ENCODE data around the gene NUP54. TPM values are rescaled to one million over a fixed set of nuclear protein-coding genes. Genes with fewer than 3 reads are reported as not detected.

The NUP54 gene
- polyA plus RNA-seq, 2 of the 4 experiments (the other 2 are of a cell fraction) = 32.1 to 43.2 TPM

DNA sequence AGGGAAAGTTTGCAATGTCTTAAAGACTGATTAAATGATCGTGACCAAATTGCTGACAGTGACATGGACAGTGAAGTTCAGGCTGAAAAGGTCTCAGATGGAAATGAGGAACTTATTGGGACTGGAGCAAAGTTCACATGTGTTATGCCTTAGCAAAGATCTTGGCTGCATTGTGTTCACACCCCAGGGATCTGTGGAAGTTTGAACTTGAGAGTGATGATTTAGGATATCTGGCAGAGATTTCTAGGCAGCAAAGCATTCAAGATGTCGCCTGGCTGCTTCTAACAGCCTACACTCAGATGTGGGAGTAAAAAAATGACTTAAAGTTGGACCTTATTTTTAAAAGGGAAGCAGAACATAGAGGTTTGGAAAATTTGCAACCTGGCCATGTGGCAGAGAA lies 44.0 kb upstream of the NUP54 start:
- Histone ChIP-seq H3K4me2 (no peak overlapping the region), H3K4me1 (peaks cover 16% of the 10 kb centered on the region), H3K9me3 (no peaks in the 10 kb centered on the region), H3K4me3 (no peak overlapping the region), H3K27ac (no peak overlapping the region)
- ATAC-seq (no peak), DNase-seq (ENCODE audit: low read depth in 1 of 2, low spot score in 1 of 2) (no peak), FAIRE-seq (no peak)
- POLR2A ChIA-PET = no interaction called here
- 78% methylated on average over 2 of the region's 2 CpGs for WGBS (ENCODE audit: missing lambda C conversion rate)
- CTCF ChIA-PET = no interaction called here
- TF ChIP-seq CBX8 (IDR thresholded peaks at IDR 0.05) (no peak), SMC3 (IDR thresholded peaks at IDR 0.05) (no peak), ZFP36 (IDR thresholded peaks at IDR 0.05; ENCODE audit: borderline replicate concordance, partially characterized antibody) (no peak), EP300 (IDR thresholded peaks at IDR 0.05) (no peak), HOXB5 (CRISPR knock-in tag; IDR thresholded peaks at IDR 0.05) (no peak), KDM1A (IDR thresholded peaks at IDR 0.05; ENCODE audit: low read depth) (no peak), RNF2 (IDR thresholded peaks at IDR 0.05; ENCODE audit: borderline replicate concordance, low read depth) (no peak), NR3C1 (IDR thresholded peaks at IDR 0.05) (no peak), TFCP2L1 (CRISPR knock-in tag; IDR thresholded peaks at IDR 0.05) (no peak), RCOR1 (IDR thresholded peaks at IDR 0.05; ENCODE audit: low read depth, low read length) (no peak)
- TF ChIP-seq, protein P1, sequence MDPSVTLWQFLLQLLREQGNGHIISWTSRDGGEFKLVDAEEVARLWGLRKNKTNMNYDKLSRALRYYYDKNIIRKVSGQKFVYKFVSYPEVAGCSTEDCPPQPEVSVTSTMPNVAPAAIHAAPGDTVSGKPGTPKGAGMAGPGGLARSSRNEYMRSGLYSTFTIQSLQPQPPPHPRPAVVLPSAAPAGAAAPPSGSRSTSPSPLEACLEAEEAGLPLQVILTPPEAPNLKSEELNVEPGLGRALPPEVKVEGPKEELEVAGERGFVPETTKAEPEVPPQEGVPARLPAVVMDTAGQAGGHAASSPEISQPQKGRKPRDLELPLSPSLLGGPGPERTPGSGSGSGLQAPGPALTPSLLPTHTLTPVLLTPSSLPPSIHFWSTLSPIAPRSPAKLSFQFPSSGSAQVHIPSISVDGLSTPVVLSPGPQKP (IDR thresholded peaks at IDR 0.05; ENCODE audit: low read depth, low read length) = no peak
- TF ChIP-seq, protein P2, sequence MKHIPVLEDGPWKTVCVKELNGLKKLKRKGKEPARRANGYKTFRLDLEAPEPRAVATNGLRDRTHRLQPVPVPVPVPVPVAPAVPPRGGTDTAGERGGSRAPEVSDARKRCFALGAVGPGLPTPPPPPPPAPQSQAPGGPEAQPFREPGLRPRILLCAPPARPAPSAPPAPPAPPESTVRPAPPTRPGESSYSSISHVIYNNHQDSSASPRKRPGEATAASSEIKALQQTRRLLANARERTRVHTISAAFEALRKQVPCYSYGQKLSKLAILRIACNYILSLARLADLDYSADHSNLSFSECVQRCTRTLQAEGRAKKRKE (CRISPR knock-in tag; IDR thresholded peaks at IDR 0.05; ENCODE audit: low read depth) = no peak
- TF ChIP-seq, protein P3, sequence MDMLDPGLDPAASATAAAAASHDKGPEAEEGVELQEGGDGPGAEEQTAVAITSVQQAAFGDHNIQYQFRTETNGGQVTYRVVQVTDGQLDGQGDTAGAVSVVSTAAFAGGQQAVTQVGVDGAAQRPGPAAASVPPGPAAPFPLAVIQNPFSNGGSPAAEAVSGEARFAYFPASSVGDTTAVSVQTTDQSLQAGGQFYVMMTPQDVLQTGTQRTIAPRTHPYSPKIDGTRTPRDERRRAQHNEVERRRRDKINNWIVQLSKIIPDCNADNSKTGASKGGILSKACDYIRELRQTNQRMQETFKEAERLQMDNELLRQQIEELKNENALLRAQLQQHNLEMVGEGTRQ (IDR thresholded peaks at IDR 0.05) = no peak

GRCh38 chr4:76188557-76188956 lies 40.4 kb upstream of the NUP54 start:
- TF ChIP-seq PHF8 (IDR thresholded peaks at IDR 0.05; ENCODE audit: borderline replicate concordance, low read depth) (no peak), EHF (CRISPR knock-in tag; IDR thresholded peaks at IDR 0.05) (no peak), NPAS2 (CRISPR knock-in tag; IDR thresholded peaks at IDR 0.05; ENCODE audit: borderline replicate concordance) (no peak)
- CTCF ChIA-PET = interaction anchor here (3.8 kb wide), 1 partner anchor 9 kb away, joined by 23 read pairs; no protein-coding TSS in a partner anchor
- ATAC-seq = no peak
- H3K4me2 ChIP-seq = no peak overlapping the region
- POLR2A ChIA-PET = interaction anchor here (1.3 kb wide), 1 partner anchor 25 kb away, joined by 3 read pairs; the partner anchor contains the start of gene SCARB2
- no peaks in the 10 kb centered on the region for H3K4me1 ChIP-seq
- H3K9me3 ChIP-seq = no peaks in the 10 kb centered on the region
- DNase-seq (ENCODE audit: low read depth in 1 of 2, low spot score in 1 of 2) = no peak
- H3K4me3 ChIP-seq = no peak overlapping the region
- H3K27ac ChIP-seq = no peak overlapping the region
- 96% methylated on average over 3 of the region's 3 CpGs for WGBS (ENCODE audit: missing lambda C conversion rate)
- no peak for FAIRE-seq

- Histone ChIP-seq H3K4me2 (no peak overlapping the region), H3K9me3 (no peaks in the 10 kb centered on the region), H3K4me1 (no peaks in the 10 kb centered on the region), H3K27ac (no peak overlapping the region), H3K4me3 (no peak overlapping the region)
- no peak for TF ChIP-seq MAX (IDR thresholded peaks at IDR 0.05)
- TF ChIP-seq HOXA7 (CRISPR knock-in tag; IDR thresholded peaks at IDR 0.05) = no peak
- TF ChIP-seq NPAS2 (CRISPR knock-in tag; IDR thresholded peaks at IDR 0.05; ENCODE audit: borderline replicate concordance) = no peak
- no peak for TF ChIP-seq ZNF302 (CRISPR knock-in tag; IDR thresholded peaks at IDR 0.05)
- no peak for TF ChIP-seq HOXB13 (CRISPR knock-in tag; IDR thresholded peaks at IDR 0.05; ENCODE audit: low read depth)
- TF ChIP-seq CEBPB (IDR thresholded peaks at IDR 0.05) = no peak
- no peak for TF ChIP-seq RAD21 (conservative IDR thresholded peaks at IDR 0.05 in 1 of 2, IDR thresholded peaks at IDR 0.05 in 1 of 2)
- TF ChIP-seq JUN (IDR thresholded peaks at IDR 0.05) = no peak
- no peak for TF ChIP-seq ZSCAN20 (CRISPR knock-in tag; IDR thresholded peaks at IDR 0.05)
- TF ChIP-seq NR3C1 (IDR thresholded peaks at IDR 0.05) = no peak
- TF ChIP-seq E2F6 (IDR thresholded peaks at IDR 0.05; ENCODE audit: borderline replicate concordance, low read depth) = no peak
- no peak for TF ChIP-seq RCOR1 (IDR thresholded peaks at IDR 0.05; ENCODE audit: low read depth, low read length)
- TF ChIP-seq, protein P1 (IDR thresholded peaks at IDR 0.05; ENCODE audit: low read depth, low read length) = no peak
- no peak for TF ChIP-seq HEYL (CRISPR knock-in tag; IDR thresholded peaks at IDR 0.05)
- no peak for TF ChIP-seq ESRRA (IDR thresholded peaks at IDR 0.05; ENCODE audit: borderline replicate concordance, low read length)
- TF ChIP-seq, protein P4, sequence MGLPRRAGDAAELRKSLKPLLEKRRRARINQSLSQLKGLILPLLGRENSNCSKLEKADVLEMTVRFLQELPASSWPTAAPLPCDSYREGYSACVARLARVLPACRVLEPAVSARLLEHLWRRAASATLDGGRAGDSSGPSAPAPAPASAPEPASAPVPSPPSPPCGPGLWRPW (IDR thresholded peaks at IDR 0.05) = no peak
- TF ChIP-seq, protein P3 (IDR thresholded peaks at IDR 0.05) = no peak
- TF ChIP-seq TP53 (CRISPR knock-in tag; IDR thresholded peaks at IDR 0.05) = no peak
- no peak for TF ChIP-seq HOXB5 (CRISPR knock-in tag; IDR thresholded peaks at IDR 0.05)
- FAIRE-seq = no peak
- no peak for ATAC-seq
- CTCF ChIA-PET = interaction anchor here (3.8 kb wide), 1 partner anchor 8 kb away, joined by 23 read pairs; no protein-coding TSS in a partner anchor
- POLR2A ChIA-PET = interaction anchor here (1.3 kb wide), 1 partner anchor 25 kb away, joined by 3 read pairs; the partner anchor contains the start of gene SCARB2
- no peak for DNase-seq (ENCODE audit: low read depth in 1 of 2, low spot score in 1 of 2)
These were observed 40.0 kb upstream of the NUP54 start for GRCh38 chr4:76188149-76188548.

Data from A549 (cell line).